Activated CD4-positive, alpha-beta T cell treated with anti-CD3 and anti-CD28 coated beads, Interleukin-10, Interleukin-2, amounts not matched to agents 100 ng/mL and 50 ng/mL, durations not matched to agents 16 hours and 8 hours (primary cell): Measurements from ENCODE around the gene PM20D2.

Experiments
- DNase-seq: peaks from one replicate; pipeline ENCODE4 v3.0.0-alpha.2; 2020

Gene PM20D2

GRCh38 chr6:89146718-89147700 lies 1.2 kb downstream of the PM20D2 start:
- peak; percentile 38 for DNase-seq

GRCh38 chr6:89148016-89148750 lies 2.3 kb downstream of the PM20D2 start:
- peak; percentile 7 for DNase-seq

GRCh38 chr6:89154131-89154530 lies 8.3 kb downstream of the PM20D2 start:
- no peak for DNase-seq

GRCh38 chr6:89160331-89161092 lies 14.7 kb downstream of the PM20D2 start:
- DNase-seq, result no peak

- DNase-seq, result no peak
Observed at GRCh38 chr6:89161326-89162046, 15.6 kb downstream of the PM20D2 start.

- no peak for DNase-seq
Observed at GRCh38 chr6:89162047-89162371, 16.2 kb downstream of the PM20D2 start.

- no peak for DNase-seq
Observed at GRCh38 chr6:89172131-89172530, 26.3 kb downstream of the PM20D2 start.

- no peak for DNase-seq
Observed at GRCh38 chr6:89173634-89174033, 27.8 kb downstream of the PM20D2 start.

GRCh38 chr6:89180112-89180511 lies 34.3 kb downstream of the PM20D2 start:
- no peak for DNase-seq

- DNase-seq, result no peak
Observed at GRCh38 chr6:89180971-89181370, 35.1 kb downstream of the PM20D2 start.

GRCh38 chr6:89183294-89183693 lies 37.4 kb downstream of the PM20D2 start:
- DNase-seq, result no peak

GRCh38 chr6:89184344-89184743 lies 38.5 kb downstream of the PM20D2 start:
- no peak for DNase-seq

- no peak for DNase-seq
Observed at GRCh38 chr6:89186762-89187161, 40.9 kb downstream of the PM20D2 start.

GRCh38 chr6:89187504-89187903 lies 41.6 kb downstream of the PM20D2 start:
- DNase-seq, result no peak

GRCh38 chr6:89190741-89191140 lies 44.9 kb downstream of the PM20D2 start:
- no peak for DNase-seq

GRCh38 chr6:89194559-89194958 lies 48.7 kb downstream of the PM20D2 start:
- DNase-seq, result no peak

GRCh38 chr6:89197141-89197540 lies 51.3 kb downstream of the PM20D2 start:
- DNase-seq, result no peak

GRCh38 chr6:89198235-89198634 lies 52.4 kb downstream of the PM20D2 start:
- no peak for DNase-seq

GRCh38 chr6:89199579-89199978 lies 53.7 kb downstream of the PM20D2 start:
- no peak for DNase-seq

GRCh38 chr6:89200706-89201215 lies 54.9 kb downstream of the PM20D2 start:
- DNase-seq, result no peak

GRCh38 chr6:89204096-89204495 lies 58.2 kb downstream of the PM20D2 start:
- no peak for DNase-seq

GRCh38 chr6:89205819-89206218 lies 60.0 kb downstream of the PM20D2 start:
- DNase-seq, result no peak
